Measurements from ENCODE around the gene MED25. TPM values are rescaled to one million over a fixed set of nuclear protein-coding genes. Genes with fewer than 3 reads are reported as not detected.

Gene MED25
- total and polyA plus RNA-seq, 12 donors = 39.5 to 149 (median 54.9) TPM

GRCh38 chr19:49884760-49885159, 66.7 kb downstream of the MED25 start:
- Histone ChIP-seq H3K9me3 (no peaks in the 10 kb centered on the region), H3K4me1 (peaks cover 0 to 18% (median 3%) of the 10 kb centered on the region in 9 donors), H3K27ac (no peak overlapping the region), H3K4me3 (no peak overlapping the region), H3K36me3 (peaks cover 15 to 80% (median 63%) of the 10 kb centered on the region in 9 donors), H3K27me3 (peaks cover 0 to 1% (median 0%) of the 10 kb centered on the region in 7 donors)
- TF ChIP-seq, protein P1, sequence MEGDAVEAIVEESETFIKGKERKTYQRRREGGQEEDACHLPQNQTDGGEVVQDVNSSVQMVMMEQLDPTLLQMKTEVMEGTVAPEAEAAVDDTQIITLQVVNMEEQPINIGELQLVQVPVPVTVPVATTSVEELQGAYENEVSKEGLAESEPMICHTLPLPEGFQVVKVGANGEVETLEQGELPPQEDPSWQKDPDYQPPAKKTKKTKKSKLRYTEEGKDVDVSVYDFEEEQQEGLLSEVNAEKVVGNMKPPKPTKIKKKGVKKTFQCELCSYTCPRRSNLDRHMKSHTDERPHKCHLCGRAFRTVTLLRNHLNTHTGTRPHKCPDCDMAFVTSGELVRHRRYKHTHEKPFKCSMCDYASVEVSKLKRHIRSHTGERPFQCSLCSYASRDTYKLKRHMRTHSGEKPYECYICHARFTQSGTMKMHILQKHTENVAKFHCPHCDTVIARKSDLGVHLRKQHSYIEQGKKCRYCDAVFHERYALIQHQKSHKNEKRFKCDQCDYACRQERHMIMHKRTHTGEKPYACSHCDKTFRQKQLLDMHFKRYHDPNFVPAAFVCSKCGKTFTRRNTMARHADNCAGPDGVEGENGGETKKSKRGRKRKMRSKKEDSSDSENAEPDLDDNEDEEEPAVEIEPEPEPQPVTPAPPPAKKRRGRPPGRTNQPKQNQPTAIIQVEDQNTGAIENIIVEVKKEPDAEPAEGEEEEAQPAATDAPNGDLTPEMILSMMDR (IDR thresholded peaks at IDR 0.05) = no peak
- DNase-seq (no peak), ATAC-seq (no peak)
- intact Hi-C loops (cut with DNase I) = loop anchor here in 1 of 10 donors (5.0 kb wide), 1 partner anchor 43 kb away; the partner anchor contains the start of genes ATF5 and NUP62
- WGBS, 2 donors = 92 to 100% methylated on average over 3 of the region's 3 CpGs

Small RNA genes within 50 kb of the gene (microRNA-seq; reads per million reads assigned to microRNA genes)
- gene MIR4749 (0 to 0.51 reads per million in 2 donors), gene MIR6799 (0 reads per million in 2 donors), gene MIR6800 (0 reads per million in 2 donors)

Other genes with a start within 250 kb of the MED25 start
- 10 to 100 TPM; 38.0 to 53.9 (median 45.1) TPM for gene NOSIP, start 237.7 kb upstream of the MED25 start, total RNA-seq
- 100 to 1,000 TPM in 1 of 2 donors, 10 to 100 TPM in 1; 82.6 to 120 TPM for gene NOSIP, start 237.7 kb upstream of the MED25 start, polyA plus RNA-seq
- gene PRRG2, start 237.0 kb upstream of the MED25 start, total RNA-seq = 1 to 10 TPM in 1 of 10 donors, under 1 TPM in 9; 0.34 to 1.0 (median 0.57) TPM
- gene PRRG2, start 237.0 kb upstream of the MED25 start, polyA plus RNA-seq = 1 to 10 TPM; 1.1 to 2.4 TPM
- gene PRR12, start 227.1 kb upstream of the MED25 start, total RNA-seq = 10 to 100 TPM; 11.2 to 19.2 (median 16.7) TPM
- gene PRR12, start 227.1 kb upstream of the MED25 start, polyA plus RNA-seq = 10 to 100 TPM in 1 of 2 donors, 1 to 10 TPM in 1; 5.2 to 11.1 TPM
- gene RRAS, start 178.1 kb upstream of the MED25 start, total RNA-seq = 100 to 1,000 TPM in 7 of 10 donors, 10 to 100 TPM in 3; 90.4 to 141 (median 113) TPM
- gene RRAS, start 178.1 kb upstream of the MED25 start, polyA plus RNA-seq = 100 to 1,000 TPM; 208 to 215 TPM
- gene SCAF1, start 176.1 kb upstream of the MED25 start, total RNA-seq = 10 to 100 TPM; 41.6 to 60.5 (median 45.2) TPM
- 10 to 100 TPM; 20.2 to 25.8 TPM for gene SCAF1, start 176.1 kb upstream of the MED25 start, polyA plus RNA-seq
- gene IRF3, start 152.4 kb upstream of the MED25 start, total RNA-seq = 10 to 100 TPM; 22.3 to 39.4 (median 24.7) TPM
- gene IRF3, start 152.4 kb upstream of the MED25 start, polyA plus RNA-seq = 10 to 100 TPM; 67.8 to 84.2 TPM
- gene BCL2L12, start 152.4 kb upstream of the MED25 start, total RNA-seq = 10 to 100 TPM in 5 of 10 donors, 1 to 10 TPM in 5; 7.8 to 14.6 (median 9.8) TPM
- 10 to 100 TPM in 1 of 2 donors, 1 to 10 TPM in 1; 8.6 to 19.6 TPM for gene BCL2L12, start 152.4 kb upstream of the MED25 start, polyA plus RNA-seq
- 100 to 1,000 TPM; 112 to 146 (median 127) TPM for gene PRMT1, start 141.0 kb upstream of the MED25 start, total RNA-seq
- gene PRMT1, start 141.0 kb upstream of the MED25 start, polyA plus RNA-seq = 100 to 1,000 TPM in 1 of 2 donors, 10 to 100 TPM in 1; 80.0 to 270 TPM
- gene ADM5, start 128.7 kb upstream of the MED25 start, total RNA-seq = under 1 TPM; 0.16 to 0.74 (median 0.47) TPM
- gene ADM5, start 128.7 kb upstream of the MED25 start, polyA plus RNA-seq = 1 to 10 TPM; 1.1 to 1.6 TPM
- 1 to 10 TPM; 1.4 to 3.6 (median 1.9) TPM for gene CPT1C, start 127.2 kb upstream of the MED25 start, total RNA-seq
- gene CPT1C, start 127.2 kb upstream of the MED25 start, polyA plus RNA-seq = 10 to 100 TPM in 1 of 2 donors, 1 to 10 TPM in 1; 4.8 to 10.7 TPM
- under 1 TPM in 8 of 10 donors, not detected in 2; 0.15 to 0.80 (median 0.36) TPM for gene TSKS, start 55.0 kb upstream of the MED25 start, total RNA-seq
- 1 to 10 TPM in 1 of 2 donors, under 1 TPM in 1; 0.64 to 3.4 TPM for gene TSKS, start 55.0 kb upstream of the MED25 start, polyA plus RNA-seq
- gene AP2A1, start 51.3 kb upstream of the MED25 start, total RNA-seq = 100 to 1,000 TPM in 1 of 10 donors, 10 to 100 TPM in 9; 56.0 to 108 (median 62.6) TPM
- gene AP2A1, start 51.3 kb upstream of the MED25 start, polyA plus RNA-seq = 10 to 100 TPM; 36.1 to 96.3 TPM
- 10 to 100 TPM; 11.4 to 20.8 (median 14.4) TPM for gene FUZ, start 5.0 kb upstream of the MED25 start, total RNA-seq
- gene FUZ, start 5.0 kb upstream of the MED25 start, polyA plus RNA-seq = 10 to 100 TPM; 16.4 to 24.1 TPM
- 100 to 1,000 TPM in 3 of 10 donors, 10 to 100 TPM in 7; 67.8 to 137 (median 90.0) TPM for gene PTOV1, start 32.9 kb downstream of the MED25 start, total RNA-seq
- 100 to 1,000 TPM; 107 to 220 TPM for gene PTOV1, start 32.9 kb downstream of the MED25 start, polyA plus RNA-seq
- 10 to 100 TPM; 24.0 to 43.9 (median 34.6) TPM for gene PNKP, start 49.3 kb downstream of the MED25 start, total RNA-seq
- gene PNKP, start 49.3 kb downstream of the MED25 start, polyA plus RNA-seq = 10 to 100 TPM; 31.8 to 91.7 TPM
- 10 to 100 TPM; 26.0 to 51.9 (median 32.4) TPM for gene AKT1S1, start 59.1 kb downstream of the MED25 start, total RNA-seq
- gene AKT1S1, start 59.1 kb downstream of the MED25 start, polyA plus RNA-seq = 10 to 100 TPM; 42.6 to 48.1 TPM
- gene TBC1D17, start 59.4 kb downstream of the MED25 start, total RNA-seq = 10 to 100 TPM; 40.6 to 57.9 (median 50.6) TPM
- 10 to 100 TPM; 30.4 to 41.7 TPM for gene TBC1D17, start 59.4 kb downstream of the MED25 start, polyA plus RNA-seq
- gene IL4I1, start 78.6 kb downstream of the MED25 start, total RNA-seq = 10 to 100 TPM in 1 of 10 donors, under 1 TPM in 7, not detected in 2; 0.26 to 26.9 (median 0.60) TPM
- gene IL4I1, start 78.6 kb downstream of the MED25 start, polyA plus RNA-seq = under 1 TPM in 1 of 2 donors, not detected in 1; 0.33 TPM
- 10 to 100 TPM in 3 of 10 donors, 1 to 10 TPM in 7; 6.4 to 33.8 (median 9.7) TPM for gene ATF5, start 110.9 kb downstream of the MED25 start, total RNA-seq
- gene ATF5, start 110.9 kb downstream of the MED25 start, polyA plus RNA-seq = 10 to 100 TPM; 14.1 to 22.0 TPM
- 10 to 100 TPM; 23.1 to 48.1 (median 32.7) TPM for gene NUP62, start 111.2 kb downstream of the MED25 start, total RNA-seq
- gene NUP62, start 111.2 kb downstream of the MED25 start, polyA plus RNA-seq = 10 to 100 TPM; 13.2 to 19.7 TPM
- 1 to 10 TPM in 1 of 10 donors, under 1 TPM in 8, not detected in 1; 0.11 to 1.1 (median 0.42) TPM for gene SIGLEC11, start 142.9 kb downstream of the MED25 start, total RNA-seq
- 1 to 10 TPM in 1 of 2 donors, under 1 TPM in 1; 0.20 to 1.7 TPM for gene SIGLEC11, start 142.9 kb downstream of the MED25 start, polyA plus RNA-seq
- 10 to 100 TPM; 15.1 to 34.9 (median 24.8) TPM for gene VRK3, start 207.1 kb downstream of the MED25 start, total RNA-seq
- gene VRK3, start 207.1 kb downstream of the MED25 start, polyA plus RNA-seq = 10 to 100 TPM; 16.3 to 23.0 TPM
- gene ZNF473, start 207.7 kb downstream of the MED25 start, total RNA-seq = 1 to 10 TPM; 1.8 to 4.2 (median 3.3) TPM
- 1 to 10 TPM; 1.5 to 1.8 TPM for gene ZNF473, start 207.7 kb downstream of the MED25 start, polyA plus RNA-seq

Data from heart right ventricle (tissue), 16 donors.